DMS53 treated with DMSO at 0.1 percent for 48 hours (cell line): ENCODE measurements around the gene ZFPL1.
"Not testable (repeated sequence)": the region's sequence is repeated elsewhere in the genome, so short reads cannot be mapped to it uniquely, and the experiment has no call there.

ENCODE experiments used
- DNase-seq: peaks from one replicate; lab custom pipeline; 2025; ENCODE audit not compliant: unreplicated experiment; lab: John Stamatoyannopoulos, UW

ZFPL1 gene

DNA sequence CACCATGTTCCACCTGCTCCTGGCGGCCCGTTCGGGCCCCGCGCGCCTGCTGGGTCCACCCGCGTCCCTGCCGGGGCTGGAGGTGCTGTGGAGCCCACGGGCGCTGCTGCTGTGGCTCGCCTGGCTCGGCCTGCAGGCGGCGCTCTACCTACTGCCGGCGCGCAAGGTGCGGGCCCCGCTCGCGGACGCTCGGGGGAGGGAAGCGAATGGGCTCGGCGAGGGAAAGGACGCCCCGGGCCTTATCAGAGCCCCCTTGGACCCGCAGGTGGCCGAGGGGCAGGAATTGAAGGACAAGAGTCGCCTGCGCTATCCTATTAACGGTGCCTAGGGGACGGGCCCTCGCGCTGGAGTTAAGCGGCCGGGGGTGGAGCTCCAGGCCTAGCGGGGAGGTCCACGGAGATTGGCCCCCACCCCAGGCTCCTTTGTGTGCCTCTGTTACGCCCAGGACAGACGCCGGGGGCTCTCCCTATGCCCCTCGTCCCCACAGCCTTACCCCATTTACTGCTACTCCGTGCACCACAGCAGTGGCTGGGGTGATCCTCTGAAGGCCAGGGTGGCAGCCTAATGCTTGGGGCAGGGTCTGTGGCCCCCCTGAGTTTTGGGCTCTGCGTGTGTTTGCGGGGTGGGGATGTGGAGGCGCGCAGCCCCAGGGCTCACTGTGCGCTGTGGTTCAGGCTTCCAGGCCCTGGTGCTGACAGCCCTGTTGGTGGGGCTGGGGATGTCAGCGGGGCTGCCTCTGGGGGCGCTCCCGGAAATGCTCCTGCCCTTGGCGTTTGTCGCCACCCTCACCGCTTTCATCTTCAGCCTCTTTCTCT, 28.7 kb downstream of the ZFPL1 start:
- DNase-seq, result peak; percentile 45

DNA sequence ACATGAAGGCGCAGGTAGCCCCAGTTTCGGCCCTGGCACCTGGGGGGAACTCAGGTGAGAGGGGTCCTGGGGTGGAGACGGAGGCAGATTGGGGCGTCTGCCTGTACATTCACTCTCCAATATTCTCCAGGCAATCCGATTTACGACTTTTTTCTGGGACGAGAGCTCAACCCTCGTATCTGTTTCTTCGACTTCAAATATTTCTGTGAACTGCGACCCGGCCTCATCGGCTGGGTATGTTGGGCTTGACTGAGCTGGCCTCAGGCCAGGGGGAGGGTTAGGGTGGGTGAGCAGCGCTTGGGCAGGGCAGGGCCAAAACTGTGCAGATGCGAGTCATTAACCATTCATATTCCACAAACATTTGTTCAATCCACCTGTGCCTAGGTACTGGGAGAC, 29.3 kb downstream of the ZFPL1 start:
- no peak for DNase-seq

GRCh38 chr11:65113839-65114238, 29.8 kb downstream of the ZFPL1 start:
- no peak for DNase-seq

DNA sequence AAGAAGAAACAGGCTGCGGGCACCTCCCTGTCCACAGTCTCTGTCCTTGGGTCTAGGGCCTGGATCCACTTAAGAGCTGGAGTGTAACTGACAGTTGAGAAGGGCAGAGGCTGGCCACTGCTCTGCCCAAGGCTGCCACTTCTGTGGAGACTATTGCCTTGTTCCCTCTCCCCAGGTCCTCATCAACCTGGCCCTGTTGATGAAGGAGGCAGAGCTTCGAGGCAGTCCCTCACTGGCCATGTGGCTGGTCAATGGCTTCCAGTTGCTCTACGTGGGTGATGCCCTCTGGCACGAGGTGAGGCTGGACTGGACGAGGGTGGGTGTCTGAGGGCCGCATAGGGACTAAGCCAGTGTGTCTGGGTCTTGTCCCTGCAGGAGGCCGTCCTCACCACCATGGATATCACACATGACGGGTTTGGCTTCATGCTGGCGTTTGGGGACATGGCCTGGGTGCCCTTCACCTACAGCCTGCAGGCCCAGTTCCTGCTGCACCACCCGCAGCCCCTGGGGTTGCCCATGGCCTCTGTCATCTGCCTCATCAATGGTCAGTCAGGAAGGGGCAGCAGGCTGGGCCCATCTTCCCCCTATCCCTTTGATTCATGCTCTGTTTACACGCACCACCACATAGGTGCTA, 30.6 kb downstream of the ZFPL1 start:
- no peak for DNase-seq

DNA sequence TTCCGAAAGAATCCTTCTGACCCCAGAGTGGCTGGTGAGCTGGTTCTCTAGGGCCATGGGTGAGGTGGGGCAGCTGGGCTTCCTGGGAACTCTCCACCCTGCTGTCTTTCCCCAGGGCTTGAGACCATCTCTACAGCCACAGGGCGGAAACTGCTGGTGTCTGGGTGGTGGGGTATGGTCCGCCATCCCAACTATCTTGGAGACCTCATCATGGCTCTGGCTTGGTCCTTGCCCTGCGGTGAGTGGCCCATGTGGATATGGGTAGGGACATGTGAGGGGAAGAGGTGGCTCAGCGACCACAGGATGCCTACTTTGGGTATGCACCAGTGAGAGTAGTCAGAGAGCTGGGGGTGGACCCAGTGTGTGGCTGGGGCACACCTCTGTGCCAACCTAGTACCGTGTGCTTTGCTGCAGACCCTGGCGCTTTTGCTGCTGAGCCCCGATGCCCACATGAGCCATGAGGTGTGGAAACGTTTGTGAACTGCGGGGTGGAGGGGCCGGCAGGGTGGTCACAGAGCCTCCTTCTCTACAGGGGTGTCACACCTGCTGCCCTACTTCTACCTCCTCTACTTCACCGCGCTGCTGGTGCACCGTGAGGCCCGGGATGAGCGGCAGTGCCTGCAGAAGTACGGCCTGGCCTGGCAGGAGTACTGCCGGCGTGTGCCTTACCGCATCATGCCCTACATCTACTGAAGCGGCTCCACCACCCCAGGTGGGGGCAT, 31.5 kb downstream of the ZFPL1 start:
- no peak for DNase-seq

GRCh38 chr11:65116370-65117205, 32.6 kb downstream of the ZFPL1 start:
- peak; percentile 29 for DNase-seq

GRCh38 chr11:65117206-65118096, 33.4 kb downstream of the ZFPL1 start, which contains the start of gene ZNHIT2:
TSS of gene ZNHIT2 (minus strand) at chr11:65117701. CDS start at chr11:65117653, 48 bp downstream.
- DNase-seq, result peak; percentile 96

DNA sequence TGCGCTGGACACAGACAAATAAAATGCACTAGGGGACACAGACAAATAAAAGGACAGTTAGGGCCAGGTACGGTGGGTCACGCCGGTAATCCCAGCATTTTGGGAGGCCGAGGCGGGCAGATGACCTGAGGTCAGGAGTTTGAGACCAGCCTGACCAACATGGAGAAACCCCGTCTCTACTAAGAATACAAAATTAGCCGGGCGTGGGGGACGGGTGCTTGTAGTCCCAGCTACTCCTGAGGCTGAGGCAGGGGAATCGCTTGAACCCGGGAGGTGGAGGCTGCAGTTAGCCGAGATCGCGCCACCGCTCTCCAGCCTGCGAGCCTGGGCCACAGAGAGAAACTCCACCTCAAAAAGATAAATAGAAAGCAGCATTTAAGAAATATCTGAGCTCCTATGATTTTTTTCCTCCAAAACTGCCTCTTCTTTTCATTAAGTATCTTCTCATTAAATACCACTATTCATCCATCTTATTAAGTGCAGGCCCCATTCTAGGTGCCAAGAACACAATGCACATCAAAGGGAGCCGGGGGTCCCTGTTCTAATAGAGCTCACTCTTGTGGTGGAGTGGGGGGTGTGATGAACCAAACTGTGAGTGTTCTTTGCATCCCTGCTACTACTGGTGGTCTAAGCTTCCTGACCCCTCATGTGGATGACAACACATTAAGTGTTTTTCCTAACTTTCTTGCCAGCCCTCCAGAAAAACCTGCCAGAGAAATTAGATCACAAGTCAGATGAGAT, 34.2 kb downstream of the ZFPL1 start:
- no peak for DNase-seq

DNA sequence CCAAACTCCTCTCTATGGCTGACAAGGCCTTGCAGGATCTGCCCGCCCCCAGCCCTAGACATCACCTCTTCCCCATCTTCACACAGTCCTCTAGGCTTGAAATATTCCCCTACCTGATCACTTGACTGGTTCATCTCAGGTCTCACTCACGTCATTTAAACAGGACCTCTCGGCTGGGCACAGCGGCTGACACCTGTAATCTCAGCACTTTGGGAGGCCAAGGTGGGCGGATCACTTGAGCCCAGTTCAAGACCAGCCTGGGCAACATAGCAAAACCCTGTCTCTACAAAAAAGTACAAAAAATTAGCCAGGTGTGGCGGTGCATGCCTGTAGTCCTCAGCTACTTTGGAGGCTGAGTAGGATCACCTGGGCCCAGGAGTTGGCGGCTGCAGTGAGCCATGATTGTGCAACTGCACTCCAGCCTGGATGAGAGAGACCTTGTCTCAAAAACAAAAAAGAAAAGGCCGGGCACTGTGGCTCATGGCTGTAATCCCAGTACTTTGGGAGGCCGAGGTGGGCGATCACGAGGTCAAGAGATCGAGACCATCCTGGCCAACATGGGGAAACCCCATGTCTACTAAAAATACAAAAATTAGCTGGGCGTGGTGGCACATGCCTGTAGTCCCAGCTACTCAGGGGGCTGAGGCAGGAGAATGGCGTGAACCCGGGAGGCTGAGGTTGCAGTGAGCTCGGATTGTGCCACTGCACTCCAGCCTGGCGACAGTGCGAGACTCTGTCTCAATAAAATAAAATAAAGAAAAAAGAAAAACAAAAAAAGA, 35.1 kb downstream of the ZFPL1 start:
- DNase-seq, result not testable (repeated sequence)

- no peak for DNase-seq
These were observed 35.6 kb downstream of the ZFPL1 start for GRCh38 chr11:65119670-65119995.

DNA sequence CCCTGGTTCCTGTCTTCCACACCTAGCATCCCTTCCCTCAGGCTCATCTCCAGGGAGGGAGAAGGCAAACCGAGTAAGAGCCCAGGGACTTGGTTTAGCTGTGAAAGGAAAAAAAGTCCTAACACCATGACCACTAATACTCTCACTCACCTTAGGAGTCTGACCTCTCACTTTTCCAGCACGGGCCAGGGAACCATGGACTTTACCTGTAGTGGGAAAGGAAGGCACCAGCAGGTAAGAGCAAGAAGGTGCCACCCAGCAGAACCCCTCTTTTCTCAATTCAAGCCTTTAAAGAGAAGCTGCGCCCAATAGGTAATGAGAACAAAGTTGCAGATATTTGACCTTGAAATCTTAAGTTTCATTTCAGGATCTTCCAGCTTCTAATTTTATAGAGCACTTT, 36.8 kb downstream of the ZFPL1 start:
- no peak for DNase-seq

GRCh38 chr11:65121447-65121864, 37.4 kb downstream of the ZFPL1 start:
- DNase-seq, result no peak

DNA sequence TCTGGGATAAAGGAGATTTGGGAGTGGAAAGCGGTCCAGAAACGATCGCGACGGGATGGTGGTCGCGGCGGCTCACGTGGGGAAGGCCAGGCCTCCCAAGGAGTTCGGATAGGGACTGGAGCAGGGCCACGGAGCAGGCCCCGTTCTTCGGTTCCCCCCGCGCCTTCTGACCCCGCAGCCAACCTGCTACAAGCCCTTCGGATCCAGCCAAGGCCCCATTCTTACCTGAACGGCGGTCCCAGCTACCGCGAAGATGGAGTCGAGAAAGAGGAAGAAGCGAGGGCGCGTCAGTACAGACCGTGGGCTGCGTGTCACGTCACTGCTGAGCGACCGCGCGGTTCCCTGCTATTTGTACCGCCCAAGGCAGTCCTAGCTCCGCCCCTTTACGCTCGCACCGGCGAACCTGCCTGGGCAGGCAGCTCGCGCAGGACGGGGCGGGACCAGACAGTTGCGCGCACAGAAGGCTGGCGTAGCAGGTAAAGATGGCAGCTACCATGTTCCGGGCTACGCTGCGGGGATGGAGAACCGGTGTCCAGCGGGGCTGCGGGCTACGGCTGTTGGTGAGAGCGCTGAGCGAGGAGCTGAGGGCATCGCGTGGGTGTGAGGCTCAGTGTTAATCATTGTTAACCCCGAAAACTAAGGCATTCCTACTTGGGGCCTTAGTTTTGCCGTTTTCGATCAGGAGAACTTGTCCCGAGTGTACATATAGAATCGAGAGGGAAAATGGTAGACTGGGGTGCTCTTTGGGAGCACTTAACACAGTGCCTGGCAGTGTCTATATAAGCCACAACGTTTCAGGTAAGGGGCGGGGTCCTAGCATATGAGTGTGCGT, 38.1 kb downstream of the ZFPL1 start, which contains the start of the genes FAU and MRPL49:
Gene FAU, minus strand, starts transcription at position 270 of the 832 bp plus-strand sequence. CDS start 321 bp downstream, outside the sequence.
Gene MRPL49, plus strand, starts transcription at position 457 of the 832 bp plus-strand sequence. Its CDS starts 26 bp downstream, at position 483.
- DNase-seq, result peak; percentile 95

DNA sequence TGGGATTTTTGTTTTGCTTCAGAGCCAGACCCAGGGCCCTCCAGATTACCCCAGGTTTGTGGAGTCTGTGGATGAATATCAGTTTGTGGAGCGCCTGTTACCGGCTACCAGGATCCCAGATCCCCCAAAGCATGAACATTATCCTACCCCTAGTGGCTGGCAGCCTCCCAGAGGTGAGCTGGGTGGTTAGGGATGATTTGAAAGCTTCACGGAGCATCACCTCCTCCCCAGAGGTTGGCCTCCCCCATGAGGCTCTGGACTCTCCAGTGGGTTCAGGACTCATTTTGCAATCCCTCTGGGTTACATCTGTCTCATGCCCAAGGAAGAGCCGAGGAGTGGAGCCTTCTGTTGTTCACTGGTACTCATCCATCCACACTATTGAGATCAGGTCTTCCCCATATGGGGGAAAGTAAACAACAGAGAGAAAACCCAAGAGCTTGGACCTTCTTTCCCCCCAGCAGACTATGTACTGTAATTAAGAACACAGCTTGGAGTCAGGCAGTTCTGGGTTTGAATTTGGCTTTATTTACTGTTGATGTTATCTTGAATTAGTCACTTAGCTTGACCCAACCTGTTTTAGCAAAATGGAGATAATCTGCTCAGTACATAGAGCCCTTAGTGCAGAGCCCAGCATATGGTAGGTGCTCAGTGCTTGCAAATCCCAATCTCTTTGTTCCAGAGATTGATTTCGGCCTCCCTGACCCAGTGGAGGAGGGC, 40.6 kb downstream of the ZFPL1 start:
- no peak for DNase-seq

DNA sequence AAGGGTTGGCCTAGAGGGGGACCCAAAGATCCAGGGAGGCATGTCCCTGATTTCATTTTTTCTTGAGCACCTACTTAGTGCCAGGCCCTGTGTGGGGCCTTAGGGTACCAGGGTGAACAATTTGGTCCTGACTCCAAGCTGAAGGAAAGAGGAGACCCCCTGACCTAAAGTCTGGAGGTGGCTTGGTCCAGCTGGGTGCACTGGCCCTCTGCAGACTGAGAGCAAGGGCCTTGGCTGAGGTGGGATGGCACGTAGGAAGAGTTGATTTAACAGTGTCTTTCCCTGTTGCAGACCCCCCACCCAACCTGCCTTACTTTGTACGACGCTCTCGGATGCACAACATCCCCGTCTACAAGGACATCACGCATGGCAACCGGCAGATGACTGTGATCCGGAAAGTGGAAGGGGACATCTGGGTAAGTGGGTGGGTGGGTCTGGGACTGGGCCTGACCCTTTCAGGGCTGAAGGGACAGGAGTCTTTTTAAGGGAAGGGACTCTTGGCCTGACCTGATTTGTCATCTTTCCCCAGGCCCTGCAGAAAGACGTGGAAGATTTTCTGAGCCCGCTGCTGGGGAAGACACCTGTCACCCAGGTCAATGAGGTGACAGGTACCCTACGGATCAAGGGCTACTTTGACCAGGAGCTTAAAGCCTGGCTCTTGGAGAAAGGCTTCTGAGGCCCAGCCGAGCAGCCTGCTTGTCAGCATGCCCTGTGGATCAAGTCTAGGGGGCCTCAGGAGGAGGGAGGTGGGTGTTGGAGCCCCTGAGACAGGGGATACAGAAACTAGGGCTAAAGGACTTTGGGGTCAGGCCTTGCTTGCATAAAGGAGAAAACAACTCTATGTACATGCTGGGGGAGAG, 41.4 kb downstream of the ZFPL1 start:
- no peak for DNase-seq
